GM19438 (cell line): ENCODE measurements around the gene MRFAP1L1.

Source experiments
- ATAC-seq: cut with Tn5 transposase; IDR thresholded peaks from one replicate; pipeline ENCODE4 v1.9.1; 2021; ENCODE audit warnings: low read depth; ENCODE audit not compliant: unreplicated experiment

Gene MRFAP1L1

DNA sequence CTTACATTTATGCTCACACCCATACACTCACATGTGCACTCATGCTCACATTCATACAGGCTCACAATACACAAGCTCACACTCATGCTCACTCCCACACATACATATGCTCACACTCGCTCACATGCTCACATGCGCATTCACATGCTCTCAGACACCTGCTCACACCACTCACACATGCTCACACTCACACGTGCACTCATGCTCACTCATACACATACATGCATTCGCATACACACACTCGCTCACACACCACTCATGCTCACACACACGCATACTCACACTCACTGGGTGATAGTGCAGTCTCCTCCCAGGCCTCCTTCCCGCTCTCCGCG is 44.4 kb downstream of the MRFAP1L1 start:
- no peak for ATAC-seq

DNA sequence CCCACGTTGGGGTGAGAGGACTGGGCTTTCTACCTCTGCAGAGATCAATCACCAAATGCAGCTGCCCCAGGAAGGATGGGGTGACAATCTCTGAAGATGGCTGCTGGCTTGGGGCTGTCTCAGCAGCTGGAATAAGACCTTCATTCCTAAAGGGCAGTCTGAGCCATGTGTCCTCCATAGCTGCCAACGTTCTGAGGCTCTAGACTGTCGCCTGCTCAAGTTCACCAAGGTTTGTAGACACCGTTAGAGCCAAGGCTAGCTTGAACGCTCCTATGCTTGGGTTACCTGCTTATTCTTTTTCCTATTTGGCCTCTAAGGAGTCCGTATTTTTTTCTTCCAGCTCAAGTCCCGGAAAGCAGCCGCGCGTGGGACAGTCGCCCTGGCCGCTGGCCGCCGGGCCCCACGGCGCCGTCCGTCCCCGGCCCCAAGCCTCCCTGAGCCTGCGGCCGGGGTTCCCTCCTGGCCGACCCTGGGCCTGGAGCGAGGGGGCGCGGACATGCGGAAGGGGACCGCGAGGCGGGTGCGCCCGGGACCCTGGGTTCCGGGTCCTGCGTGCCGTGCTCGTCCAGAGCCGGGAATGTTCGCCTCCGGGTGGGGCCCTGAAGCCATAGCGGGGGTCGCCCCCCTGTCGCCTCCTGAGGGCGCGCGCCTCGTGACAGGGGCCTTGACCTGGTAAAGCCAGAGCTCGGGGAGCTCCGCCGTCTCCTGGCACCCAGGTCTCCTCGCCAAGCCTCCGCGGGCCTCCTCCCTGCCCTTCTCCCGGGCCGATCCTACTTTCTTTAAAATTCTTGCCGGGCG is 45.9 kb downstream of the MRFAP1L1 start:
- ATAC-seq, result no peak

DNA sequence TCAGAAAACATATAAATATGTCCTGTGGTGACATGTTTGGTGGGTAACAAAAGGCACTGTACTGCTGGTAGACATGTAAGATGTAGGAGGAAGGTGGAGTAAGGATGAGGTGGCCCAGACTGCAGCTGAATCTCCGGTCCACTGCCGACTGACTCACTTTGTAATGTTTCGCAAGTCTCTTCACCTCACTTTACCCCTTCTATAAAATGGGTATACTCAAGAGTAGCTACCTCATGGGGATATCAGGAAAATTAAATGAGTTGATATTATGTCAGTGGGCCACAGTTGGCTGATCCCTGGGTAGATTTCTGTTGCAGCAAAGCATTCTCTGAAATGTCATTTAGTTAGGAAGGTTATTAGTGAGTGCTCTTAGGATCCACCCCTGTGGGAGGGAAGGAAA is 47.1 kb downstream of the MRFAP1L1 start:
- no peak for ATAC-seq

DNA sequence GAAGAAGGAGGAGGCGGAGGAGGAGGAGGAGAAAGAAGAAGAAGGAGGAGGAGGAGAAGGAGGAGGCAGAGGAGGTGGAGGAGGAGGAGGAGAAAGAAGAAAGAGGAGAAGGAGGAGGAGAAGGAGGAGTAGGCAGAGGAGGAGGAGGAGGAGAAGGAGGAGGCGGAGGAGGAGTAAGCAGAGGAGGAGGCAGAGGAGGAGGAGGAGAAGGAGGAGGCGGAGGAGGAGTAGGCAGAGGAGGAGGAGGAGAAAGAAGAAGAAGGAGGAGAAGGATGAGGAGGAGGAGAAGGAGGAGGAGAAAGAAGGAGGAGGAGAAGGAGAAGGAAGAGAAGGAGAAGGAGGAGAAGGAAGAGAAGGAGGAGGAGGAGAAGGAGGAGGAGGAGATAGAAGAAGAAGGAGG is 49.2 kb downstream of the MRFAP1L1 start:
- ATAC-seq, result no peak

DNA sequence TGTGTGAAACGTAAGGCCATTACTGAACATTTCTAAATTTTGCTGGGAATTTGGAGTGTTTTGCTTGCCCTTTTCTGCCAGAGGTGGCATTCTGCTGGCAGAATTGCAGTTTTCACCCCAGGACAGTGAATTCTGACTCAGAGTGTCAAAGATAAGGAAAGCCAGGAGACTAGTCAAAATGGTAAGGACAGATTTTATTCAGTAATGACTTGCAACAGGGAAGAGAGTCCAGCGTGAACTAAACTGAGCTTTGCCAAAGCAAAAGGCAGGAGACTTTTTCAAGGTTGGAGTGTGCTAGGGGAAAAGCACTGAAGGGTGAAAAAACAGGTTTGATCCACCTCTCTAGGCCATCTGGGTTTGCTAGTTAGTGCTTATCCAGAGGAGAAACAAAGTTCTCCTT is 49.8 kb downstream of the MRFAP1L1 start:
- no peak for ATAC-seq

DNA sequence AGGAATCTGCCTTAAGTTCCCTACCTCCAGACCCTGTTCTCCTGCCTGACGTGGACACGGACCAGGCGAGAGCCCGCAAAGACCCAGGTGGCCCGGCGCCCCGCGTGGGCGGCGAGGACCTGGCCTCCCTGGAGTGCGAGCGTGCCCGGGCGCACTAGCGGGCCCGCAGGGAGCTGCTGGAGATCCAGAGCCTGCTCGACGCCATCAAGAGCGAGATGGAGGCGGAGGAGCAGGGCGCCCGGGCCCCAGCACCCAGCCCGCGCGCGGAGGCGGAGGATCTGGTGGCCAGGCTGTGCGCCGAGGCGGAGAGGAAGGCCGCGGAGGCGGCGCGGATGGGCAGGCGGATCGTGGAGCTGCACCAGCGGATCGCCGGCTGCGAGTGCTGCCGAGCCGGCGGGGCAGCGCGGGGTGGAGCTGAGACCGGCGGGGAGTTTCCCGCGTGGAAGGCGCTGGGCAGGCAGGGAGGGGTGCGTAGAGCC is 51.0 kb downstream of the MRFAP1L1 start:
- ATAC-seq, result no peak

DNA sequence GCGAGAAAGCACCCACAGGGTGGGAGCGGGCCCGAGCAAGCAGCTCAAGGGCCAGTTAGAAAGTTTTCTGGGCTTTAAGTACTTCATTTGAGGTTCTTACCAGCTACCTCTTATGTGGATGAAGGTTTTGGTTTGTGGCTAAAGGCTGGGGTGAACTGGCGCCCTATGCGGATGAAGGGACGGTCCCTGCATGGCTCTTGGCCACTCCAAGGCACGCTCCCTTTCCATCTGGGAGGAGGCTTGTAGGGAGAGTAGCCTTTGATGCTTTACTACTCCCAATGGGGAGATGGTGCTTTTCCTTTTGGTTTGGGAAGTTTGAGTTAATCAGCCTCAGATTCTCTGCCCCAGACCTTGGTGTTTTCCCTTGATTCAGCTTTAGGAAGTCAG is 51.5 kb downstream of the MRFAP1L1 start:
- ATAC-seq, result no peak
